Peyer's patch (tissue), 4 donors: ENCODE results near the gene ZBTB38.
A peak's percentile ranks its signal among the peaks of the same experiment; 100 is the strongest.

Source experiments
- POLR2A ChIP-seq, 2 donors: fragments of 450-650 bp; IDR thresholded peaks; one replicate each; pipeline ENCODE4 v1.5.1; 2017; ENCODE audit warnings: antibody characterized with exemption in 2 of 2, mild to moderate bottlenecking in 2 of 2, moderate library complexity in 2 of 2
- TF ChIP-seq, protein P1 (sequence below), 6 experiments: fragments of 450-650 bp in 4 of 6; fragments of 200-600 bp in 2 of 6; sonication (generic) in 1 of 6; IDR thresholded peaks; one replicate each; pipeline ENCODE4 v1.5.1; 2017 to 2019; ENCODE audit warnings: antibody characterized with exemption in 6 of 6, mild to moderate bottlenecking in 3 of 6, moderate library complexity in 1 of 6

DNA sequence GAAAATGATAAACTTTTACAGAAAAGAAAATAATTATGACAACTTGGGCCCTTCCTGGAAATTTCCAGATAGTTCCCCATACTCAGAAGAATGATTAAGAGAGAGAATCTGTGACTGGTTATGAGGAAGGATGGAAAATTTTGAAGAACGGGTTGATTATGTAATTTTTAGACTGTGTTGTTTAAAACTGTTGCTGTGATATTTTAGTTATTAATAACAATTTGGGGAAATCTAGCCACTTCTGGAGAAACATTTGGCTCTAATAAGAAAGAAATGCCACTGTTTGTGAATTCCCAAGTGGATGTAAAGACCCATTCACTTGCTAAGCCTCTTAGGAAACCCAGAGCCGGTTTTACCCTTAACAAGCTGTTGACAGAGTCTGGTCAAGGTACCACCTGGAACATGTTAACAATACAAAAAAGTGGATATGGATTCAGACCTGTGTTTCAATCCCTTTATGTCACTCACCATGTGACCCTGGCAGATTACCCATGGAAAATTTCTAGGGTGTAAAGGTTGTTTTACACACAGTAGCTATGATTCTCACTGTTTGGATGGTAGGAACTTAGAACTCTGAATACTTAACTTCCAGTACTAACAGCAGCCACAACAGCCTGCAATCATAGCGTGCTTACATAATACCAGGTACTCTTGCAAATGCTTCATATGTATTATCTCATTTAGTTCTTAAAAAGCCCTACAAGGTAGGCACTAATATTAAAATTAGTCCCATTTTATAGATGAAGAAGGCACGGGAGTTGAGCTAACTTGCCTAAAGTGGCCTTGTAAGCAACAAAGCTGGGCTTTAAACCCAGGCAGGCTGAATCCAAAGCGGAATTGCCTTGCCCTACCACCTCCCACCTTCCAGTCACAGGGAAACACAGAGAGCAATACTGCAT lies 32.0 kb downstream of the ZBTB38 start:
- TF ChIP-seq, protein P1, sequence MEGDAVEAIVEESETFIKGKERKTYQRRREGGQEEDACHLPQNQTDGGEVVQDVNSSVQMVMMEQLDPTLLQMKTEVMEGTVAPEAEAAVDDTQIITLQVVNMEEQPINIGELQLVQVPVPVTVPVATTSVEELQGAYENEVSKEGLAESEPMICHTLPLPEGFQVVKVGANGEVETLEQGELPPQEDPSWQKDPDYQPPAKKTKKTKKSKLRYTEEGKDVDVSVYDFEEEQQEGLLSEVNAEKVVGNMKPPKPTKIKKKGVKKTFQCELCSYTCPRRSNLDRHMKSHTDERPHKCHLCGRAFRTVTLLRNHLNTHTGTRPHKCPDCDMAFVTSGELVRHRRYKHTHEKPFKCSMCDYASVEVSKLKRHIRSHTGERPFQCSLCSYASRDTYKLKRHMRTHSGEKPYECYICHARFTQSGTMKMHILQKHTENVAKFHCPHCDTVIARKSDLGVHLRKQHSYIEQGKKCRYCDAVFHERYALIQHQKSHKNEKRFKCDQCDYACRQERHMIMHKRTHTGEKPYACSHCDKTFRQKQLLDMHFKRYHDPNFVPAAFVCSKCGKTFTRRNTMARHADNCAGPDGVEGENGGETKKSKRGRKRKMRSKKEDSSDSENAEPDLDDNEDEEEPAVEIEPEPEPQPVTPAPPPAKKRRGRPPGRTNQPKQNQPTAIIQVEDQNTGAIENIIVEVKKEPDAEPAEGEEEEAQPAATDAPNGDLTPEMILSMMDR (IDR thresholded peaks at IDR 0.05) = peak in 2 of 6 experiments; percentile 3 to 14
- TF ChIP-seq POLR2A (IDR thresholded peaks at IDR 0.05) = peak in 1 of 2 donors; percentile 38
